ENCODE results near the gene POU6F2. TPM values are rescaled to one million over a fixed set of nuclear protein-coding genes. Genes with fewer than 3 reads are reported as not detected.

The POU6F2 gene
- total and polyA plus RNA-seq, 4 donors, result 0.38 to 1.9 (median 1.5) TPM; not detected in 1

- no peaks in the 10 kb centered on the region for H3K36me3 ChIP-seq (ENCODE audit: control insufficient read depth in 1 of 2, insufficient read depth in 2 of 2, low read length in 1 of 2)
- no peaks in the 10 kb centered on the region for H3K4me1 ChIP-seq (ENCODE audit: control insufficient read depth in 1 of 2, insufficient read depth in 2 of 2, low read length in 2 of 2)
- intact Hi-C loops (cut with DNase I), result no loop called here
- H3K27me3 ChIP-seq (ENCODE audit: control insufficient read depth in 1 of 2, insufficient read depth in 2 of 2, low read length in 1 of 2), result no peaks in the 10 kb centered on the region
- H3K4me3 ChIP-seq (ENCODE audit: low read length in 2 of 2), result no peak overlapping the region
- DNase-seq (no peak), ATAC-seq (ENCODE audit: low FRiP score) (no peak)
- no peak overlapping the region for H3K27ac ChIP-seq (ENCODE audit: low read depth in 1 of 2, low read length in 2 of 2)
- no peaks in the 10 kb centered on the region for H3K9me3 ChIP-seq (ENCODE audit: control insufficient read depth, low read length)
- WGBS, 2 donors, result 83 to 92% methylated on average over 7 of the region's 7 CpGs
Observed at GRCh38 chr7:39356172-39356925, 378.6 kb downstream of the POU6F2 start.

- Histone ChIP-seq H3K27ac (ENCODE audit: low read depth in 1 of 2, low read length in 2 of 2) (no peak overlapping the region), H3K9me3 (ENCODE audit: control insufficient read depth, low read length) (no peaks in the 10 kb centered on the region), H3K4me1 (ENCODE audit: control insufficient read depth in 1 of 2, insufficient read depth in 2 of 2, low read length in 2 of 2) (peaks cover 0 to 3% of the 10 kb centered on the region in 2 donors), H3K4me3 (ENCODE audit: low read length in 2 of 2) (no peak overlapping the region), H3K36me3 (ENCODE audit: control insufficient read depth in 1 of 2, insufficient read depth in 2 of 2, low read length in 1 of 2) (no peaks in the 10 kb centered on the region), H3K27me3 (ENCODE audit: control insufficient read depth in 1 of 2, insufficient read depth in 2 of 2, low read length in 1 of 2) (no peaks in the 10 kb centered on the region)
- WGBS, 2 donors, result 24 to 31% methylated on average over 3 of the region's 3 CpGs
- ATAC-seq (ENCODE audit: low FRiP score) (no peak), DNase-seq (no peak)
- intact Hi-C loops (cut with DNase I), result no loop called here
Observed at GRCh38 chr7:39357648-39358047, 379.9 kb downstream of the POU6F2 start.

- Histone ChIP-seq H3K36me3 (ENCODE audit: control insufficient read depth in 1 of 2, insufficient read depth in 2 of 2, low read length in 1 of 2) (no peaks in the 10 kb centered on the region), H3K4me1 (ENCODE audit: control insufficient read depth in 1 of 2, insufficient read depth in 2 of 2, low read length in 2 of 2) (peaks cover 0 to 4% of the 10 kb centered on the region in 2 donors), H3K9me3 (ENCODE audit: control insufficient read depth, low read length) (peaks cover 1% of the 10 kb centered on the region), H3K27me3 (ENCODE audit: control insufficient read depth in 1 of 2, insufficient read depth in 2 of 2, low read length in 1 of 2) (no peaks in the 10 kb centered on the region), H3K27ac (ENCODE audit: low read depth in 1 of 2, low read length in 2 of 2) (no peak overlapping the region), H3K4me3 (ENCODE audit: low read length in 2 of 2) (no peak overlapping the region)
- no peak for ATAC-seq (ENCODE audit: low FRiP score)
- intact Hi-C loops (cut with DNase I), result no loop called here
- WGBS, 2 donors, result 52 to 58% methylated on average over 4 of the region's 4 CpGs
- no peak for DNase-seq
Observed at GRCh38 chr7:39360038-39360437, 382.3 kb downstream of the POU6F2 start.

GRCh38 chr7:39360766-39361165 is 383.1 kb downstream of the POU6F2 start:
- DNase-seq, result no peak
- ATAC-seq (ENCODE audit: low FRiP score), result no peak
- Histone ChIP-seq H3K4me3 (ENCODE audit: low read length in 2 of 2) (no peak overlapping the region), H3K27me3 (ENCODE audit: control insufficient read depth in 1 of 2, insufficient read depth in 2 of 2, low read length in 1 of 2) (no peaks in the 10 kb centered on the region), H3K36me3 (ENCODE audit: control insufficient read depth in 1 of 2, insufficient read depth in 2 of 2, low read length in 1 of 2) (no peaks in the 10 kb centered on the region), H3K27ac (ENCODE audit: low read depth in 1 of 2, low read length in 2 of 2) (no peak overlapping the region), H3K4me1 (ENCODE audit: control insufficient read depth in 1 of 2, insufficient read depth in 2 of 2, low read length in 2 of 2) (peaks cover 0 to 4% of the 10 kb centered on the region in 2 donors), H3K9me3 (ENCODE audit: control insufficient read depth, low read length) (peaks cover 1% of the 10 kb centered on the region)
- intact Hi-C loops (cut with DNase I), result no loop called here
- 56 to 61% methylated on average over 1 of the region's 1 CpG for WGBS, 2 donors

GRCh38 chr7:39365751-39366295 is 388.1 kb downstream of the POU6F2 start:
- intact Hi-C loops (cut with DNase I), result no loop called here
- WGBS, 2 donors, result 80 to 83% methylated on average over 1 of the region's 1 CpG
- peaks cover 1% of the 10 kb centered on the region for H3K9me3 ChIP-seq (ENCODE audit: control insufficient read depth, low read length)
- ATAC-seq (ENCODE audit: low FRiP score) (no peak), DNase-seq (no peak)
- H3K4me1 ChIP-seq (ENCODE audit: control insufficient read depth in 1 of 2, insufficient read depth in 2 of 2, low read length in 2 of 2), result peaks cover 0 to 4% of the 10 kb centered on the region in 2 donors
- no peaks in the 10 kb centered on the region for H3K36me3 ChIP-seq (ENCODE audit: control insufficient read depth in 1 of 2, insufficient read depth in 2 of 2, low read length in 1 of 2)
- no peaks in the 10 kb centered on the region for H3K27me3 ChIP-seq (ENCODE audit: control insufficient read depth in 1 of 2, insufficient read depth in 2 of 2, low read length in 1 of 2)
- no peak overlapping the region for H3K27ac ChIP-seq (ENCODE audit: low read depth in 1 of 2, low read length in 2 of 2)
- no peak overlapping the region for H3K4me3 ChIP-seq (ENCODE audit: low read length in 2 of 2)

- Histone ChIP-seq H3K9me3 (ENCODE audit: control insufficient read depth, low read length) (peaks cover 1% of the 10 kb centered on the region), H3K4me1 (ENCODE audit: control insufficient read depth in 1 of 2, insufficient read depth in 2 of 2, low read length in 2 of 2) (peaks cover 0 to 2% of the 10 kb centered on the region in 2 donors), H3K27me3 (ENCODE audit: control insufficient read depth in 1 of 2, insufficient read depth in 2 of 2, low read length in 1 of 2) (no peaks in the 10 kb centered on the region), H3K36me3 (ENCODE audit: control insufficient read depth in 1 of 2, insufficient read depth in 2 of 2, low read length in 1 of 2) (no peaks in the 10 kb centered on the region), H3K27ac (ENCODE audit: low read depth in 1 of 2, low read length in 2 of 2) (no peak overlapping the region), H3K4me3 (ENCODE audit: low read length in 2 of 2) (no peak overlapping the region)
- WGBS, 2 donors, result 76 to 79% methylated on average over 3 of the region's 3 CpGs
- DNase-seq, result no peak
- ATAC-seq (ENCODE audit: low FRiP score), result no peak
- intact Hi-C loops (cut with DNase I), result no loop called here
Observed at GRCh38 chr7:39367451-39367850, 389.7 kb downstream of the POU6F2 start.

GRCh38 chr7:39367943-39368342 is 390.2 kb downstream of the POU6F2 start:
- 87 to 90% methylated on average over 2 of the region's 2 CpGs for WGBS, 2 donors
- ATAC-seq (ENCODE audit: low FRiP score), result no peak
- intact Hi-C loops (cut with DNase I), result no loop called here

GRCh38 chr7:39372383-39372782 is 394.7 kb downstream of the POU6F2 start:
- Histone ChIP-seq H3K9me3 (ENCODE audit: control insufficient read depth, low read length) (no peaks in the 10 kb centered on the region), H3K4me1 (ENCODE audit: control insufficient read depth in 1 of 2, insufficient read depth in 2 of 2, low read length in 2 of 2) (no peaks in the 10 kb centered on the region), H3K27me3 (ENCODE audit: control insufficient read depth in 1 of 2, insufficient read depth in 2 of 2, low read length in 1 of 2) (no peaks in the 10 kb centered on the region), H3K36me3 (ENCODE audit: control insufficient read depth in 1 of 2, insufficient read depth in 2 of 2, low read length in 1 of 2) (no peaks in the 10 kb centered on the region), H3K4me3 (ENCODE audit: low read length in 2 of 2) (no peak overlapping the region), H3K27ac (ENCODE audit: low read depth in 1 of 2, low read length in 2 of 2) (no peak overlapping the region)
- intact Hi-C loops (cut with DNase I), result no loop called here
- ATAC-seq (ENCODE audit: low FRiP score), result no peak
- DNase-seq, result no peak
- WGBS, 2 donors, result 97 to 99% methylated on average over 1 of the region's 1 CpG

More at GRCh38 chr7:39367943-39368342, 390.2 kb downstream of the POU6F2 start:
- Histone ChIP-seq H3K27ac (ENCODE audit: low read depth in 1 of 2, low read length in 2 of 2) (no peak overlapping the region), H3K36me3 (ENCODE audit: control insufficient read depth in 1 of 2, insufficient read depth in 2 of 2, low read length in 1 of 2) (no peaks in the 10 kb centered on the region), H3K4me1 (ENCODE audit: control insufficient read depth in 1 of 2, insufficient read depth in 2 of 2, low read length in 2 of 2) (no peaks in the 10 kb centered on the region), H3K4me3 (ENCODE audit: low read length in 2 of 2) (no peak overlapping the region), H3K27me3 (ENCODE audit: control insufficient read depth in 1 of 2, insufficient read depth in 2 of 2, low read length in 1 of 2) (no peaks in the 10 kb centered on the region), H3K9me3 (ENCODE audit: control insufficient read depth, low read length) (peaks cover 1% of the 10 kb centered on the region)
- DNase-seq, result no peak

- Histone ChIP-seq H3K9me3 (ENCODE audit: control insufficient read depth, low read length) (no peaks in the 10 kb centered on the region), H3K27me3 (ENCODE audit: control insufficient read depth in 1 of 2, insufficient read depth in 2 of 2, low read length in 1 of 2) (no peaks in the 10 kb centered on the region), H3K27ac (ENCODE audit: low read depth in 1 of 2, low read length in 2 of 2) (no peak overlapping the region), H3K4me3 (ENCODE audit: low read length in 2 of 2) (no peak overlapping the region), H3K4me1 (ENCODE audit: control insufficient read depth in 1 of 2, insufficient read depth in 2 of 2, low read length in 2 of 2) (no peaks in the 10 kb centered on the region), H3K36me3 (ENCODE audit: control insufficient read depth in 1 of 2, insufficient read depth in 2 of 2, low read length in 1 of 2) (no peaks in the 10 kb centered on the region)
- WGBS, 2 donors, result 44 to 51% methylated on average over 5 of the region's 5 CpGs
- DNase-seq (no peak), ATAC-seq (ENCODE audit: low FRiP score) (no peak)
- intact Hi-C loops (cut with DNase I), result no loop called here
Observed at GRCh38 chr7:39374436-39375040, 396.8 kb downstream of the POU6F2 start.

Measured in aorta (tissue), 5 donors.